ENCODE data around the gene SSNA1. TPM values are rescaled to one million over a fixed set of nuclear protein-coding genes. Genes with fewer than 3 reads are reported as not detected.
A peak's percentile ranks its signal among the peaks of the same experiment; 100 is the strongest.

The SSNA1 gene
- total and polyA plus RNA-seq, 9 of the 15 experiments (the other 6 are each of a cell fraction or from before 2014, with no cell fraction given) = 1.9 to 130 (median 57.1) TPM

GRCh38 chr9:137227054-137227852 lies 38.8 kb downstream of the SSNA1 start, which contains the start of gene RNF224 (continued):
- no peak for TF ChIP-seq FOXA3 (CRISPR knock-in tag; conservative IDR thresholded peaks at IDR 0.05 in 1 of 2, IDR thresholded peaks at IDR 0.05 in 1 of 2)
- no peak for TF ChIP-seq NCOR1 (IDR thresholded peaks at IDR 0.05)
- no peak for TF ChIP-seq POLR2H (tag; IDR thresholded peaks at IDR 0.05; ENCODE audit: low read depth)
- TF ChIP-seq HDAC1 (IDR thresholded peaks at IDR 0.05) = no peak
- TF ChIP-seq ZNF212 (CRISPR knock-in tag; IDR thresholded peaks at IDR 0.05) = no peak
- no peak for TF ChIP-seq FIP1L1 (IDR thresholded peaks at IDR 0.05; ENCODE audit: low read depth, low read length, poor library complexity, severe bottlenecking)
- no peak for TF ChIP-seq ZNF518B (CRISPR knock-in tag; IDR thresholded peaks at IDR 0.05)
- no peak for TF ChIP-seq NUFIP1 (IDR thresholded peaks at IDR 0.05; ENCODE audit: partially characterized antibody)
- TF ChIP-seq TSHZ1 (CRISPR knock-in tag; IDR thresholded peaks at IDR 0.05) = no peak
- no peak for TF ChIP-seq GTF2B (IDR thresholded peaks at IDR 0.05; ENCODE audit: extremely low read depth, insufficient read length)
- TF ChIP-seq SMAD1 (IDR thresholded peaks at IDR 0.05; ENCODE audit: low read depth, low read length, partially characterized antibody) = no peak
- TF ChIP-seq ZNF707 (CRISPR knock-in tag; conservative IDR thresholded peaks at IDR 0.05) = no peak
- TF ChIP-seq ZNF436 (CRISPR knock-in tag; IDR thresholded peaks at IDR 0.05) = peak; percentile 54; the same call in 1 of the 2 replicates
- peak; percentile 75; the same call in 1 of the 2 replicates for TF ChIP-seq CTBP1 (IDR thresholded peaks at IDR 0.05; ENCODE audit: borderline replicate concordance)
- TF ChIP-seq SPI1 (IDR thresholded peaks at IDR 0.05; ENCODE audit: borderline replicate concordance, low read depth, low read length) = no peak
- no peak for TF ChIP-seq JUNB (CRISPR knock-in tag; conservative IDR thresholded peaks at IDR 0.05)
- no peak for TF ChIP-seq SIRT6 (IDR thresholded peaks at IDR 0.05; ENCODE audit: low read depth, low read length)
- TF ChIP-seq ZNF583 (CRISPR knock-in tag; IDR thresholded peaks at IDR 0.05) = no peak
- TF ChIP-seq TARDBP (IDR thresholded peaks at IDR 0.05) = no peak
- no peak for TF ChIP-seq ZNF780A (CRISPR knock-in tag; IDR thresholded peaks at IDR 0.05)
